SIG-M5 treated with dmso at 0.1 percent for 504 hours (cell line): ENCODE data around the gene TTLL11.

Experiments
- DNase-seq: peaks from one replicate; lab custom pipeline; 2025; ENCODE audit not compliant: unreplicated experiment; lab: John Stamatoyannopoulos, UW

TTLL11 gene

DNA sequence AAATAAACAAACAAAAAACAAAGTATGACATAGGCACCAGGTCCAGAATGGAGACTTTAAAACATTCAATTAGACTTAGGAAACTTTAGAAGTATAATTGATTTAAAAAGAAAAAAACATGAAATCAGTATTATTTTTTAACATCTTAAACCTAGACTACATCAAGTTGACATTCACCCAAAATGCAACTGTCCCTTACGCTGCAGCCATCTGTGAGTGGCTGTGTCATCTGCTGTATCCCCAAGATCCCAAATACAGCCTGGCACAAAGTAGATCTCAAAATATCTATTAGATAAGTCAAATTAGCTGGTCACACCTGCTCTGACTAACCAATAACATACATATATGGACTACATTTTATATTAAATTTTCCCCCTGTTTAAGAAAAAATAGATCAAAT, 7.8 kb downstream of the TTLL11 start:
- DNase-seq: no peak

DNA sequence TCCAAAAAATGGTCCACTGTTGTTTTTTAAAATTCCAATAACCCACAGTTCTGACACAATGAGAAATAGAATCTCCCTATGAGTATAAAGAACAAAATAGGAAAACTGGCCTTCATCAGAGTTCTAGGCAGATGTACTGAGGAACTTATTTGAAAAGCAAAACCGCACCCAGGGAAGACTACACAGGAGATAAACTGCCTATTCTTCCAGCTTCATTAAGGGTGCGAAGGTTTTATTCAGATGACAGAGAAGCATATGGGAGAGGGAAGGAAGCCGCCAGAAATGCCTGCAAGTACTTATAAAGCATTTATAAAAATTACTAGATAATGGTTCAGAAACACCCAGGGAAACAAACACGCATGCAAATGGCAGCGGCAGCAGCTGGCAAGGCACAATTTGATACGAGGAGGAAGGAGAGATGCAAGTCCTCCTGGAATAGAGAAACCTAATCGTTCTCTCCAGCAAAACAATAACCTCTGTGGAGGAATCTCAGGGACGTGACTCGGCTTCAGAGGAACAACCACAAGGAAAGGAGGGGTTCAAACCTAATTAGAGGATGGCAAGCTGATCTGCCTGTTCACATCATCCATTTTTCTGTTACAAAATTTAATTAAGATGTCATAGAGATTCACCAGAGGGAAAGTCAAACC, 9.0 kb downstream of the TTLL11 start:
- DNase-seq: no peak

DNA sequence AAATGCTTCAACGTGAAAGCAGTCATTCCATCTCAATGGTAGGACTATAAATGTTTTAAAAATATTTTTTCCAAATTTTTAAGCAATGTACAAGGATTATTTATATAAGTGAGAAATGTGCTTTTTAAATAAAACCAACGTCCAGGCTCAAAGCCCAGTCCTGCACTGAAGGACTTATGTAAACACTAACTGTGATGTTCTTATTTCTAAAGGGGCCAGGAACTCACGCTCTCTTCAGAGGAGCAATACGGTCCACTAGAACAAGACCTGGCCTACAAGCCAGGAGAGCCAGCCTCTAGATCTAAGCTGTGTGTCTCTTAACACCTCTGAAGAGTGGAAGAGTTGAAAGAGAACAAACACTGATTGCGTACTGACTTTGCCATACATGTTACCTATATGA, 12.1 kb downstream of the TTLL11 start:
- no peak for DNase-seq

DNA sequence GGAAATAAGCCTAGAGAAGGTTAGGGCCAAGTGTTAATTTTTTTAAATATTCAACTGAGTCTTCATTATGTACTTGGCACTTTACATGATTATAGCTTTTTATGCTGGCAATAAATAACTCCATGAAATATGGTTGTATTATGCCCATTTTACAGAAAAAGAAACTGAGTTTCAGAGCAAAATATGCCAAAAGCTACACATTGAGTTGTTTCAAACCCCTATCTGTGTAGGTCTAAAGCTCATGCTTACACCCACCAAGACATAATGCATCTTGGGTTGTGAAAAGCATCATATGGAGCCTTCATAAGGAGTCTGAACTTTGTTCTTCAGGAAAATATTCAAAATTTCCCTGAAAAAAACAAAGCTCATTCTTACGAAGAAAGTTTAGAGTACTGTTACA, 14.6 kb downstream of the TTLL11 start:
- DNase-seq: no peak

- no peak for DNase-seq
Measured at GRCh38 chr9:122076773-122077172, 16.3 kb downstream of the TTLL11 start.

DNA sequence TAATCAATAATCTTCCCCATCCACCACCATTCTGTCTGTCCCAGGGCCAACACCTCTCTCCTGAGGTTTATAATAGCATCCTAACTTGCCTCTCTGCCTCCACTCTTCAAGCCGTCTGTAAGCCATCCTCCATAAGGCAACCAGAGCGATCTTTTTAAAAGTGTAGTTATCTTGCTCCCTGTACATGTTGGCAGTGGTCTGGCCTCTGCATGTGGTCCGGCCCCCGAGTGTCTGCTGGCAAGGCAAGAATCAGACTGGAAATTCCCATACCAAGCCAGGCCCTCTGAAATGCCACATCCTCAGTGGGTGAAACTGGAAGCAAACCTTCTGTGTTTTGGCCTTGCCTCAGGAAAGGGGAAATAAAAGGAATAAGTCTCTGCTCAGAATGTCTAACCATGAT, 17.0 kb downstream of the TTLL11 start:
- no peak for DNase-seq

GRCh38 chr9:122075135-122076030, 17.7 kb downstream of the TTLL11 start:
- DNase-seq: no peak

GRCh38 chr9:122071715-122072114, 21.4 kb downstream of the TTLL11 start:
- no peak for DNase-seq

DNA sequence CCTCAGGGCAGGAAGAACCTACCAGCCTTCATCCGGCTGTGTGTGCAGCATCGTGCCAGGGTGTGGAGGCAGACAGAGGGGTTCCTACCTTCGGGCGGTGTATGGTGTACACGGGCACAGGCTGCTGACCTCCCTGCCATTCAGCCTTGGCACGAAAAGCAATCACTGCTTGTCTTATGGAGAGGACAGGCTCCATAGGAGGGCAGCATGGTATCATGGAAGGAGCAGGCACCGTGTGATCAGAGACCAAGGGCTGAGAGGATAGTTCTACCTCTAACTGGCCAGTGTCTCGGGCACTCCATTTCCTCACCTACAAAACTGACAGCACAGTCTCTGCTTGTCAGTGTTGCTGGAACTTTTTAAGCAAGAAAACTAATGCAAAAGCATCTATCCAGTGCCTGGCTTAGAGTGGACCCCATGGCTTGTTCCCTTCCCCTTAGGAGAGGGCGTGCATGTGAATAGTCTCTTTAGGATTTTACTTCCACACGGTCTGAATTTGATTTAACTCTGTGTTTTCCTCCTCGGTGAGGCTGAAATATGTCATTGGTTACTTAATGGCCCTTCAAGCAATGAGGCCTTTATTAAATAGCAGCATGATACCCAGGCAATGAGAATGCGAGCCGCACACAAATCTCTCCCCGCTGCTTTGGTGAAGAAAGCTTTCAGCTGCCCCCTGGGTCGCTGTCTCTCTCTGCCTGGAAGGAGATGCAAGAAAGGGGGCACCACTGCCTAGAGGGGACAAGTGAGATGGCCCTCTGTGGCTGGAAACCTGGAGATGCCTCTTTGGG, 22.2 kb downstream of the TTLL11 start:
- no peak for DNase-seq

DNA sequence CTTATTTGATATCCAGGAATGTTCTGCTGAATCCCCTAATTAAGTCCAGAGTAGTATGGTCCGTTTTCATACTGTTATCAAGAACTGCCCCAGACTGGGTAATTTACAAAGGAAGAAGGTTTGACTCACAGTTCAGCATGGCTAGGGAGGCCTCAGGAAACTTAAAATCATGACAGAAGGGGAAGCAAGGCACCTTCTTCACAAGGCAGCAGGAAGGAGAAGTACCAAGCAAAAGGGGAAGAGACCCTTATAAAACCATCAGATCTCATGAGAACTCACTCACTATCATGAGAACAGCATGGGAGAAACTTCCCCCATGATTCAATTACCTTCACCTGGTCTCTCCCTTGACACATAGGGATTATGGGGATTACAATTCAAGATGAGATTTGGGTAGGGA, 26.4 kb downstream of the TTLL11 start:
- DNase-seq: peak; percentile 24

- no peak for DNase-seq
Measured at GRCh38 chr9:122065923-122066629, 27.0 kb downstream of the TTLL11 start.

- no peak for DNase-seq
Measured at GRCh38 chr9:122060481-122060880, 32.6 kb downstream of the TTLL11 start.

DNA sequence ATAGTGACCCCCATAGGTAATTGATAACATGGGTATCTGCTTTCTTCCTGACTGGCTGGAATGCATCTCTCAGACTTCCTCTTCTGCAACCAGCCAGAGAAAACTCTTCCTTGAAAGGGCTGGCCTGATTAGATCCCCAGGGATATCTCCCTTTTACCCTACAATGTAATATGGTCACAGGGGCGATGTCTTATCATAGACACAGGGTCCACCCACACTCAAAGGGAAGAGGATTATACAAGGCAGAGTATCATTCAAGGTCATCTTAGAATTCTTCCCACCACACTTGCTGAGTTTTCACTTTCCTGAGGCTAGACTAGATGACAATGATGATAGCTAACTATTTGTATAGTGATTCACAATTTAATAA, 33.2 kb downstream of the TTLL11 start:
- no peak for DNase-seq

GRCh38 chr9:122059214-122059954, 33.7 kb downstream of the TTLL11 start:
- DNase-seq: no peak

DNA sequence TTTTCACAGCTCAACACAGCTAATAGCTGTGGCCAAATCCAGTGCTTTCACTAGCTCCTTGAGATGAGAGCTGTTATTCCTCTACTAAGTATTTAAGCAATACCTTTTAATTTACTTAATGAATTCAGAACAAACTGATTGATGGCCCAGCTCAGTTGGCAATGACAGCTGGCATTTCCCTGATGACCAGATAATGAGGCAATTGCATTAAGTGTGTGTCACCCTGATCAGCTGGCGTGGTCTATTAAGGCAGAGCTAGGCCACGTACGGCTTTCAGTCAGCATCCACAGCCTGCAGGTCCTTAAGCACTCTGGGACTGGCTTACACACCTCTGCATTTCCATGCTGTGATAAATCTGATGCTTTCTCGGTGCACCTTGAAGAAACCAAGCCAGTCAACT, 34.4 kb downstream of the TTLL11 start:
- no peak for DNase-seq

GRCh38 chr9:122058051-122058450, 35.1 kb downstream of the TTLL11 start:
- no peak for DNase-seq

DNA sequence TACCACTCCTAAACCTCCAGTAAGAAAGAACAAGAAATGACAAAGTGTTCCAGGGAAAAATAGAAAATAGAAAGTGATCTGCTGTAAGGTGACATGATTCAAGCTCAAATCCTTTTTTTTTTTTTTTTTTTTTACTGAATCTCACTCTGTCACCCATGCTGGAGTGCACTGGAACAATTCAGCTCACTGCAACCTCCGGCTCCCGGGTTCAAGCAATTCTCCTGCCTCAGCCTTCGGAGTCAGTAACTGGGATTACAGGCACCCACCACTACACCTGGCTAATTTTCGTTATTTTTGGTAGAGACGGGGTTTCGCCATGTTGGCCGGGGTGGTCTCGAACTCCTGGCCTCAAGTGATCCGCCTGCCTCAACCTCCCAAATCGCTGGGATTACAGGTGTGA, 35.9 kb downstream of the TTLL11 start:
- no peak for DNase-seq

- no peak for DNase-seq
Measured at GRCh38 chr9:122056484-122056883, 36.6 kb downstream of the TTLL11 start.

- peak; percentile 55 for DNase-seq
Measured at GRCh38 chr9:122055701-122056100, 37.4 kb downstream of the TTLL11 start.

- DNase-seq: no peak
Measured at GRCh38 chr9:122053567-122054350, 39.3 kb downstream of the TTLL11 start.
